NCI-H774 (cell line): Measurements from ENCODE around the gene IMMP2L.
"Not testable (repeated sequence)": the region's sequence is repeated elsewhere in the genome, so short reads cannot be mapped to it uniquely, and the experiment has no call there.

ENCODE experiments used
- DNase-seq: peaks from one replicate; lab custom pipeline; 2025; lab: John Stamatoyannopoulos, UW

Gene IMMP2L

DNA sequence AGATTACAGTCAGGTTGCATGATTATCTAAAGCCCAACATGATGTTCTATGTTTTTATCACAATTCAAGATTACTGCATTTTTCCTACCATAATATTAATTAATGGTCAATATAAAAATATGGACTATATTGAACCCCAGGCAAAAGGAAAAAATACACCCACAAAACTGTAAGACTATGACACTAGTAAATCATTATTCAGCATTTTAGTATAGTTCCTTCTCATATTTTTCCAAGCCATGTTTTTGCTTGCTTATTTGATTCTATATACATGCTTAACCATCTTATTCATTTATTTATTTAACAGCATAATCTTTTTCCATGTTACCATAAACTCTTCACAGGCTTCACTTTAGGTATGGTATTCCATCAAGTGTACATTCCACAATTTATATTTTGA lies 101.6 kb downstream of the IMMP2L start:
- DNase-seq, result no peak

DNA sequence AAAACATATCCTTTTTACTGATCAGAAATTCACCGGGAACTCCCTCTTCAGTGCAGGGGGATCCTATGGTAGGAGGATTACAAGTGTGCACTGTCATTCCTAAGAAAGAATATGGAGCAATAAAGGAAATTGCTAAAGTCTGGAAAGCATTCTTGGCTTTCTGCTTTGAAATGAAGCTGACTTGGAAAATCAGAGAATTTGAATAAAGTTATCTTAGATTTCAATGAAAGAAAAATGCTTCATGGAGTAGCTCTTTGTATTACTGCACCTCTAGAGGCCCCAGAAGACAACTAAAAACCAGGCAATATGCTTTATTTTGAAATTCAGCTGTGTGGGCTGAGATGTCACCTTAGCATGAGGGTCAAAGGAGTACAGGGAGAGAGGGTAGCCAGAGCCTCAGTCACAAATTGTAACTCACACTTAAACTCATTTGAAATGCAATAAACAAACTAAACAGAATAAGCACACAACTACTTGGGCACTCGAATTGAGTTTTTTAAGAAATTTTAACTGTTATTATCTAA lies 102.5 kb downstream of the IMMP2L start:
- DNase-seq, result no peak

DNA sequence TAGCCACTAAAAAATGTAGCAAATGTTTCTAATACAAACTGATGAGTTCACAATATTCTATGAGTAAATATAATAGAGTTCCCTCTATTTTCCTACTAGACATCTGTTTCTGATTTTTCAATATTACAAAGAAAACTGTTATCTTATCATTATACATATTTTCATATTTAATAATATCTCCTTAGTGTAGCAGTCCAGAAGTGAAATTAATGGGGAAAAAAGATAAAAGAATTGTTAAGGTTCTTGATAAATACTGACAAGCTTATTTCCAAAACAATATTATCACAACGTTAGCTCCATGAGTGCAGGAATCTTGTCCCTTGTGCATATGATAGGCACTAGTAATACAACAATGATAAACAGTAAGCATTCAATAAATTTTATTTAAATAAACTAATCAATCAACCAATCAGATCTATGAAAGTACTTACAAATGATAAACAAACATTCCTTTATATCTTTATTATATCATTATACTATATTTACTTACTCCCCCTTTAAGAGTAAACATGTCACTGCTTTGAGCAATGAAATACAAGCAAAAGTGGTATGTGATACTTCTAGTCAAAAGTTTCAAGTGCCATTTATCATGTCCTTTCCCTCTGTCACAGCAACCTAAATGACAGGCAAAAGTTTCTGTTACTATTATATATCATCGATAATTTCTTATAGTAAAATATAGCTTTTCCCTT lies 103.1 kb downstream of the IMMP2L start:
- DNase-seq, result no peak

DNA sequence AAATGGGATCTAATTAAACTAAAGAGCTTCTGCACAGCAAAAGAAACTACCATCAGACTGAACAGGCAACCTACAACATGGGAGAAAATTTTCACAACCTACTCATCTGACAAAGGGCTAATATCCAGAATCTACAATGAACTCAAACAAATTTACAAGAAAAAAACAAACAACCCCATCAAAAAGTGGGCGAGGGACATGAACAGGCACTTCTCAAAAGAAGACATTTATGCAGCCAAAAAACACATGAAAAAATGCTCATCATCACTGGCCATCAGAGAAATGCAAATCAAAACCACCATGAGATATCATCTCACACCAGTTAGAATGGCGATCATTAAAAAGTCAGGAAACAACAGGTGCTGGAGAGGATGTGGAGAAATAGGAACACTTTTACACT lies 111.6 kb downstream of the IMMP2L start:
- not testable (repeated sequence) for DNase-seq

DNA sequence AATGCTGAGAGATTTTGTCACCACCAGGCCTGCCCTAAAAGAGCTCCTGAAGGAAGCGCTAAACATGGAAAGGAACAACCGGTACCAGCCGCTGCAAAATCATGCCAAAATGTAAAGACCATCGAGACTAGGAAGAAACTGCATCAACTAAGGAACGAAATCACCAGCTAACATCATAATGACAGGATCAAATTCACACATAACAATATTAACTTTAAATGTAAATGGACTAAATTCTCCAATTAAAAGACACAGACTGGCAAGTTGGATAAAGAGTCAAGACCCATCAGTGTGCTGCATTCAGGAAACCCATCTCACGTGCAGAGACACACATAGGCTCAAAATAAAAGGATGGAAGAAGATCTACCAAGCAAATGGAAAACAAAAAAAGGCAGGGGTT lies 114.8 kb downstream of the IMMP2L start:
- not testable (repeated sequence) for DNase-seq

DNA sequence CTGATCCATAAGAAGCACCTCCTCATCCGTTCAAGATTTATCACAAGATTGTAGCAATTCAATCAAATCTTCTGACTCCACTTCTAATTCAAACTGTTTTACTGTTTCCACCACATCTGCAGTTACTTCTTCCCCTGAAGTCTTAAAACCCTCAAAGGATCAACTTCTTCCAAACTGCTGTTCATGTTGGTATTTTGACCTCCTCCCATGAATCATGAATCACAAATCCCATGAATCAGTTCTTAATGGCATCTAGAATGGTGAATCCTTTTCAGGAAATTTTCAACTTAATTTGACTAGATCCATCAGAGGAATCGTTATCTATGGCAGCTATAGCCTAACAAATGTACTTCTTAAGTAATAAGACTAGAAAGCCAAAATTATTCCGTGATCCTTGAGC lies 122.3 kb downstream of the IMMP2L start:
- no peak for DNase-seq

DNA sequence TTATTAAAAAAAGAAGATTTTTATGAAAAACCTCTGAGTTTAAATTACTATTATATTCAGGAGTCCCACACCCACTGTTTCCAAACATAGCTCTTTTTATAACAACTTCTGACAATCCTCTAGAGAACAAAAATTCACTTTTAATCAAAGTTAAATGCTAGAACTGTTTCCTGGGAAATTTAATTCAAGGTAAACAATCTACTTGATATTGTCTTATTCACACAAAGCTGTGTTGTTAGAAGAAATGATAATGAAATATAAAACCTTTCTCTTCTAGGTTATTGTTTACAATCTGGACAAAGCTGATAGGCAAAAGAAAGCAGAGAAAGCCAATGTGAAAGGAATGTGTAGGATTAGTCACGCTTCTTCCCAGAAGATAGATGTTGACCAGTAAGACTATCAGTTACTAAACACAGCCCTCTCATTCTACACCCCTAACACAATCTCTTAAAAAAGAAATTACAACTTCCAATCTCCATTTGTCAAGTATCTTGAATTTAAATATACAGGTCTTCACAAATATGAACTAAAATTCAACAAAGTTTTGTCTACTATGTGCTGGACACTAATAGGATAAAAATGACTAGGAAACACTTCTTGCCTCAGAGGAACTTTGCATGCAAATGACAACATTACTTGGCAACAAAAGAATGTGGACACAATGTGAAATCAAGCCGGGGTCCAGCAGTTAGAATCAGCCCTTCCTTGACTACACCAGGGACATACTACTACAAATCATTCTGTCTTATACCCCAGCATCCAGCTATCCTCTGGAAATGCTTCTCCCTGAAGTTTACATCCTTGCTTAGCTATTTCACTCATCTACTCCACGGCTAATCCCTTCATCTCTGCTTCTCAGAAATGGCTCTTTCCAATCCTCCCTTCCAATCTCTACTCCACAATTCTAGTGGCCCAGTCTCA lies 123.7 kb downstream of the IMMP2L start:
- no peak for DNase-seq

DNA sequence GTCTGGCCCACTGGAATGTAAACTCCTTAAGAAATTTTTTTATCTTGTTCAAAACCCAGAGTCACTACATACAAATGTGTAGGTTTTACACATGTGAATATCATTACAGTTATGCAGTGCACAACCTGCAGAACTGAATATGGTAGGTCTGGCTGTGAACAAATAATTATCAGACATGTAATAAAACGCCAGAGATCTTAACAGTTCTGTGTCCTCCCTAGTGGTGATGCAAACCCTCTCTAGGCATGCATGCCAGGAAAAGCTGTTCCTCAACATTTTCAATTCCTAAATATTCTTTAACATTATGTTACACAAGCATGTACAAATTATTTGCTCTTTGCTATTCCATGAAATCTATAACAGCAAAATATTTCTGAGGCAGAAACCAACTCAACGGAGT lies 124.6 kb downstream of the IMMP2L start:
- DNase-seq, result no peak

DNA sequence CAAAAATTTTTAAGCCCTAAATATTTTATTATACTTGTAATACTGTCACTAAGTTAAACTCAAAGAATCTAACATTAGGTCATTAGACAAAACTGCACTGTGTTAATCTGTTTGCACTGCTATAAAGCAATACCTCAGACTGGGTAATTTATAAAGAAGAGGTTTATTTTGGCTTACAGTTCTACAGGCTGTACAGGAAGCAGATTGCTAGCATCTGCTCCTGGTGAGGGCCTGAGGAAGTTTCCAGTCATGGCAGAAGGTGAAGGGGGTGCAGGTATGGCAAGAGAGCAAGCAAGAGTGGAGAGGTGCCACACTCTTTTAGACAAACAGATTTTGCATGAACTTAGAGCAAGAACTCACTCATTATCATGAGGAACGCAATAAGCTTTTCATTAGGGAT lies 125.7 kb downstream of the IMMP2L start:
- no peak for DNase-seq

DNA sequence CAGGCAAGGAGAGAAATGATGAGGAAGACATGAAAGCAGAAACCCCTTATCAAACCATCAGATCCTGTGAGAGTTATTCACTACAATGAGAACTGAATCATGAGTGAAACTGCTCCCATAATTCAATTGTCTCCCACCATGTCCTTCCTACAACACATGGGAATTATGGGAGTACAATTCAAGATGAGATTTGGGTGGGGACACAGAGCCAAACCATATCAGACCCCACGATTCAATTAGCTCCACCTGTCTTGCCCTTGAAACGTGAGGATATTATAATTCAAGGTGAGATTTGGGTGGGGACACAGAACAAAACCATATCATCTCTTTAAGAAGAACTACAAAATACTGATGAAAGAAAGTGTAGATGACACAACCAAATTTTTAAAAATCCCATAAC lies 128.9 kb downstream of the IMMP2L start:
- no peak for DNase-seq

DNA sequence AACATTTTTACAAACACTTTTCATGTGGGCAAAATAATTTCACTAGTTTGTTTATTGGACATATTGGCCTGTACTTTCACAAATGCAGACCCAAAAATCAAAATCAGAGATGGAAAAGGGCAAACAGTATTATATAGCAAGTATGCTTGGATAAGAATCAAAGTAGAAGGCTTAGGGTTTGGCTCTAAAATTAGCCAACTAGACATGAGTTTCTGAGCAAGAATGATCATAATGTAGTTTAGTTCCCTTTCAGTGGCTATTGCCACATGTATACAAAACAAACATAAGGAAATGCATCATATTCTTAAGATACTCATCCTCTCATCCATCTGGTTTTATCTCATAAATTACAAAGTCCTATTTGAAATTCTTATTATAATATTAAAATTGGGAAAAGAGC lies 132.5 kb downstream of the IMMP2L start:
- DNase-seq, result no peak

DNA sequence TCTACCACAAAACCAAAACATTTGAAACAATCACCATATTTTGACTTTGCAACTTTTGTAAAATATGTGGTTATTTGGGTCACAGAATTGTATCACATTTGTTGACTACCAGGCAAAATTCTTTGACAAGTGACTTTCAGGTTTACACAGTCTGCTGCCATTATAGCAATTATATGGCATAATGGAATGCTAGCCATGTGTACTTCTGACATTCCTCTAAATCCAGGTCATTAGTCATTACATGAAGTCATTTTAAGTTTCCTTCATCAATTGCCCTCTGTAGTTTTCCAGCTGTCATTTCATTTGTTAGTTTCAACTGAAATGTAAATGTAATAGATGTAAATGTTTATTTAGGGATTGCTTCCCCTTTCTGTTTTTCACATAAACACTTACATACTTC lies 137.5 kb downstream of the IMMP2L start:
- no peak for DNase-seq

DNA sequence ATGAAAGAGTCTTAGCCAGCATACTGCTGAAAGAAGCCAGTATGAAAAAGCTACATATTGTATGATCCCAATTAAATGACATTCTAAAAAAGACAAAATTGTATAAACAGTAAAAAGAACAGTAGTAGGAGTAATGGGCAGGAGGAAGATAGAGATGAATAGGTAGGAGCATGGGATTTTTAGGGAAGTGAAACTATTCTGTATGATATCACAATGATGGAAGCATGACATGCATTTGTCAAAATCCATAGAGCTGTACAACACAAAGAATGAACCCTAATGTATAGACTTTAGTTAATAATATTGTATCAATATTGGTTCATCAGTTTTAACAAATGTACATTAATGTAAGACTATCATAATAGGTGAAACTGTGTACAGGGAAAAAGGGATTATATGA lies 147.9 kb downstream of the IMMP2L start:
- no peak for DNase-seq

DNA sequence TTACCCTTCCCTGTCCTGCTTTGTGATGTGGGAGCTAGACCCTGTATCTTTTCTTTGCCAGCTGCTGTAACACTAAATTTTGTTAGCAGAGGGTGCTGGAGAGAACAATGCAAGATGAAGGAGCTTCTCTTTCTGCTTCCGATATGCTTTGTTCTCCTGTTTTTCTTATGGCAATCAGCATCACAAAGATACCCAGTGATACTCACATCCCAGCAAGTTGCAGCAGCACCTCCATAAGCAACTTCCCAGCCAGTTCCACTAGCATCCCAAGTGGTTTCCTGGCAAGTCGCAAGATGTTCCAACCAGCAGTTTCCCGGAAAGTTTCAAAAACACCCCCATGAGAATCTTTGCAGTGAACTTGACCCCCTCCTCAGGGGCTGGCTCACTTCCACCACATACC lies 148.6 kb downstream of the IMMP2L start:
- no peak for DNase-seq

DNA sequence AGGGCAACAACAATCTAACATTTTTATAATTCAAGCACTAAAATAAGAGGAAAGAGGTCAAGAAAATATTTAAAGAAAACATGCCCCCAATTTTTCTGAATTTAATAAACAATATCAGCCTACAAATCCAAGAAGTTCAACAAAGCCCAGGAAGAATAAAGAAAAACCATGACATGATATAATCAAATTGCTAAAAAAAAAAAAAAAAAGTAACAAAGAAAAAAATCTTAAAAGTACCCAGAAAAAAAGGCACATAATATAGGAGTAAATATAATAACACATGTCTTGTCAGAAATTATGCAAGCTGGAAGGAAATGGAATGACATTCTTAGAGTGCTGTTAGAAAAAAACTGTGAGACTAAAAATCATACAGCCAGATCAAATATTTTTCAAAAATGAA lies 151.4 kb downstream of the IMMP2L start:
- DNase-seq, result no peak

DNA sequence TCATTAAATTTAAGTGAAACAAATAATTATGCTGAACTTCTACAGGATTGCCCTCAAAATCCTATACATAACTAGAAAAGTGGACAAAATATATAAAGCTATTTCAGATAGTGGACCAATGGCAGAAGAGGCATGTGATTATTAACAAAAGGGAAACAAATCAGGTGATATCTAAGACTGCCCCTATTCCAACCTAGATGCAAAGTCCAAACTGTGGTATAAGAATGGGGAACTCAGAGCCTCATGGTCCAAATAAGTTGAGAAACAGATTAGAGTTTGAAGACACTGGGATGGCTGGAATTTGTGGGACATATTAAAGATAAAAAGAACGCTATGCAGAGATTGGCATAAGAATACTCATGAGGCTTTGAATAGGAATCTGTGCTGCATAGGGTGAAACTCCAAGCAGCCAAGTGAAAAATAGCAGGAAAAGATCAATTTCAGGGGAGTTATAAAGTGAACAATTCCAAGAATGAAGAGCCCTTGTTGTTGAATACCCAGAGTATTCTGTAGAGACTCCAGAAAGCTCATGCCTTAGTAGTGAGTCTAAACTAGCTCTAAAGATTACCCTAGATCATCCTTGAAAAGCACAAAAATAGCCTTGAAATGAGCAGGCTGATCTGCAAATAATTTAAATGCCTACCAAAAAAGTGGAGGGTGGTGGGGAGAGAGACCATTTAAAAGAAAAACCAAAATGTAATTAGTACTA lies 152.4 kb downstream of the IMMP2L start:
- DNase-seq, result no peak

DNA sequence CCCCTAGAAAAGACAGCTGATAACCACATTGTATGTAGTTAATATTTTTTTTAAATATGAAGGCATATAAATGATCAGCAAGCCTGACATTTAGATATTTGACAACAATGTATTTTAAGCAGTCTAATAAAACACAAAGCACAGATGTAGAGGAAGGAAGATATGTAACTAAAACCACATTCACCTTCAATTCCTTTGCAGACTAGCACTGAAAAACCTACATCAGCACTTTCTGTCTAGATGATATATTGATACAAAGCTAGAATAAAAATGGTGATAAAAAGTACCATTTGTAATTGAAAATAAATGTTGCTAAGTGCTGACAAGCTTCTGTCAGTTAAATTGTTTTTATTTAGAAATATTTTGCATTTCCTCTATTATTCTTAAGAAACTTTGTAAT lies 153.6 kb downstream of the IMMP2L start:
- DNase-seq, result no peak

DNA sequence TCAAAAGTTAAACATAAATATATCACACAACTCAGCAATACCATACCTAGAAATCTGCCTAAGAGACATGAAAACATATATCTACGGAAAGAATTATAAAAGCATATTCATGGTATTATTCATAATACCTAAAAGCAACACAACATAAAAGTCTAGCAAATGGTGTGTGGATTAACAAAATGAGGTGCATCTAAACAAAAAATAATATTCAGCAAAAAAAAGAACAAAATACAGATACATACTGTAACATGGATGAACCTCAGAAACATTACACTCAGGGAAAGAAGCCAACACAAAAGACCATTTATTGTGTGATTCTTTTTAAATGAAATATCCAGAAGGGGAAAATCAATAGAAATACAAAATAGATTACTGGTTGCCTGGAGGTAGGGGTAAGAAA lies 155.0 kb downstream of the IMMP2L start:
- no peak for DNase-seq

DNA sequence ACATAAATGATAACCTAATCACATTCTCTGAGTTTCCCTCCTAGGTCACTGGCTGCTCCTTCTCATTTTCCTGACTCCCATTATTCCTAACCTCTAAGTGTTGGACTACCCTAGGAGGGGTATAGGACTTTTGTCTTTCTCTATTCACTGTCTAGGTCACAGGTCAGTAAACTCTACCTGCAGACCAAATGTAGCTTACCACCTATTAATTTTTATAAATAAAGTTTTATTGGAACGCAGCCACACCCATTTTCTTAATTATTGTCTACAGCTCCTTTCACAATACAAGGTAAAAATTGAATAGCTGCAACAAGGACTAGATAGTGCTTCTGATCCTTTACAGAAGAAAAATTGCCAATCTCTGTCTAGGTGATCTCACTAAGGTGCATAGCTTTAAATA lies 156.7 kb downstream of the IMMP2L start:
- DNase-seq, result no peak

DNA sequence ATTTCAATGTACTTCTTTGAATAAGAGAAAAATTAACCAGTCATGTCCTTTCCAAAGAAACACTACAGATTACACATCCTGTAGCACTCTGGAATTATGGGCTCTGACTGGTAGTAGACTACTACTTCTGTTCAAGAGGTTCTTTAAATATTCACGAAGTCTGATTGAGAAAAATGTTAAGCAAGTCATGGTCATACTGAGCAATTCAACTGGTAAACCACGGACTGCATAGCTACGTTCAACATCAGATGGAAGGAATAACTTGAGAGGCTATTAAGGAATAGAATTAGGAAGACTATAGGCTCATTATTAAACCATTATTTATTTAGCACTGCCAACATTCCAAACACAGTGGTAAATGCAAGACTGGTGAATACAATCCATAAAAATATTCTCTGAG lies 160.8 kb downstream of the IMMP2L start:
- DNase-seq, result no peak

DNA sequence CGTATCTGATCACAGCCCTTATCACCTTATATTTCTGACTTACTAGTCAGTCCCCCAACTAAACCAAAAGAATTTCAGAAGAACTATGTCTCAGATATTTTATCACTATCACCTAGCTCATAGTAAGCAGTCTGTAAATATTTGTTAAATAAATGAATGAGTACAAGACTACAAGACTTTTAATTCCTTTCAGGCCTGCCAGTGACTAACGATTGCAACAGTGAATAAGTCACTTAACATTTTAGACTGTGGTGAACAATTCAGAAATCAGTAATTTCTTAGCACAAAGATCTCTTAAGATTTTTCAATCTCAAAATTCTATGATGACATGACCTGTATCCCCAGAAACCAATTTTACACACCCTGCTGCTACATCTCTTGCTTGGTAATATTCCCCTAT lies 162.2 kb downstream of the IMMP2L start:
- no peak for DNase-seq

DNA sequence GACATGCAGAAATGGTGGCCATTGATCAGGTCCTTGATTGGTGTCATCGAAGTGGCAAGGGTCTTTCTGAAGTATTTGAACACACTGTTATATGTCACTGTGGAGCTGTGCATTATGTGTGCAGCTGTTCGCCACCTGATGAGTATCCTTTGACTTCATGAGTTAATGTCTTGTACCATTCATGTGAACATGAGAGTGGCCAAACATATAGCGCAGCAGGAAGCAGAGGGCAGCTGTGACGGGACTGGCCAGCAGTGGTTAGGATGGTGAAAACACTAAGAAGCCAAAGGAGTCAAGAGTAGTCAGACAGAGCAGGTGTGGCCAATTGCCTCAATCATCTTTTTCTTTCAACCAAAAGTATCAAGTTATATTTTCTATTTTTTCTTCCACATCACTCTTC lies 167.4 kb downstream of the IMMP2L start:
- no peak for DNase-seq
